SKM-1 (cell line): ENCODE results near the gene GCHFR.

ENCODE experiments used
- DNase-seq: peaks from one replicate; lab custom pipeline; 2025; ENCODE audit not compliant: unreplicated experiment; lab: John Stamatoyannopoulos, UW

The GCHFR gene

GRCh38 chr15:40754883-40755811 lies 8.7 kb upstream of the GCHFR start, which contains the start of gene RMDN3:
Gene RMDN3 (minus strand): TSS chr15:40755254. CDS start chr15:40754783, 471 bp downstream.
- peak; percentile 90 for DNase-seq

- DNase-seq = no peak
These were observed 8.1 kb upstream of the GCHFR start for GRCh38 chr15:40755812-40756208.

GRCh38 chr15:40756938-40757337 lies 6.9 kb upstream of the GCHFR start:
- DNase-seq = no peak

- DNase-seq = no peak
These were observed 3.9 kb upstream of the GCHFR start for GRCh38 chr15:40759961-40760360.

GRCh38 chr15:40762919-40763800 lies 708 bp upstream of the GCHFR start:
- DNase-seq = no peak

- DNase-seq = no peak
These were observed 798 bp downstream of the GCHFR start for GRCh38 chr15:40764629-40765103.

GRCh38 chr15:40766194-40766815 lies 2.4 kb downstream of the GCHFR start:
- DNase-seq = no peak

GRCh38 chr15:40766906-40767837 lies 3.3 kb downstream of the GCHFR start:
- no peak for DNase-seq

GRCh38 chr15:40767838-40768500 lies 4.1 kb downstream of the GCHFR start:
- no peak for DNase-seq

GRCh38 chr15:40768521-40769273 lies 4.8 kb downstream of the GCHFR start:
- DNase-seq = no peak

GRCh38 chr15:40769274-40770146 lies 5.6 kb downstream of the GCHFR start, which contains the start of gene C15orf62:
Gene C15orf62 (plus strand): TSS chr15:40769980. CDS start chr15:40770496, 516 bp downstream.
- DNase-seq = no peak

GRCh38 chr15:40770147-40770721 lies 6.4 kb downstream of the GCHFR start:
- DNase-seq = no peak

GRCh38 chr15:40771242-40771641 lies 7.4 kb downstream of the GCHFR start:
- no peak for DNase-seq

- DNase-seq = no peak
These were observed 8.1 kb downstream of the GCHFR start for GRCh38 chr15:40772014-40772413.

- DNase-seq = no peak
These were observed 9.6 kb downstream of the GCHFR start for GRCh38 chr15:40773496-40773895.

GRCh38 chr15:40773902-40774301 lies 10.0 kb downstream of the GCHFR start:
- no peak for DNase-seq

GRCh38 chr15:40775007-40775406 lies 11.1 kb downstream of the GCHFR start:
- no peak for DNase-seq
